OCI-LY3 (cell line): ENCODE measurements around the gene ASIC3.

ENCODE experiments used
- H2AFZ ChIP-seq: fragments of 200-600, 300-600 bp; shearing (Covaris generic); 2 replicates; pipeline ENCODE4 v1.6.0; 2014; ENCODE audit warnings: antibody characterized with exemption, low read depth, low read length
- H3K27ac ChIP-seq: fragments of 200-600, 300-600 bp; sonication (generic); 2 replicates; pipeline ENCODE4 v1.5.1; 2014; ENCODE audit warnings: mild to moderate bottlenecking, low read length, moderate library complexity, mixed read lengths
- H3K27me3 ChIP-seq: fragments of 200-600, 300-600 bp; sonication (generic); 2 replicates; pipeline ENCODE4 v1.6.1; 2014; ENCODE audit warnings: low read depth, low read length, mixed read lengths
- H3K36me3 ChIP-seq: fragments of 200-600, 300-600 bp; sonication (generic); replicated peaks from 2 replicates; pipeline ENCODE3; 2014; ENCODE audit warnings: low read depth, low read length, mixed read lengths
- H3K4me1 ChIP-seq: fragments of 300-600, 200-600 bp; sonication (generic); 2 replicates; pipeline ENCODE4 v1.6.1; 2014; ENCODE audit warnings: low read length, mixed read lengths
- H3K4me2 ChIP-seq: fragments of 200-600, 300-600 bp; sonication (generic); 2 replicates; pipeline ENCODE4 v1.6.1; 2014; ENCODE audit warnings: low read length, mixed read lengths
- H3K4me3 ChIP-seq: fragments of 300-600, 200-600 bp; sonication (generic); 2 replicates; pipeline ENCODE4 v1.5.1; 2014; ENCODE audit warnings: antibody characterized with exemption, mild to moderate bottlenecking, low read length, moderate library complexity
- H3K79me2 ChIP-seq: fragments of 300-600, 200-600 bp; shearing (Covaris generic); 2 replicates; pipeline ENCODE4 v1.6.1; 2014; ENCODE audit warnings: mild to moderate bottlenecking, low read length, mixed read lengths
- H3K9ac ChIP-seq: fragments of 300-600, 200-600 bp; shearing (Covaris generic); 2 replicates; pipeline ENCODE4 v1.6.0; 2014; ENCODE audit warnings: mild to moderate bottlenecking, low read length, moderate library complexity
- H3K9me3 ChIP-seq: fragments of 200-600, 300-600 bp; shearing (Covaris generic); 2 replicates; pipeline ENCODE4 v1.6.1; 2014; ENCODE audit warnings: low read length, mixed read lengths; ENCODE audit not compliant: insufficient read depth
- H4K20me1 ChIP-seq: fragments of 200-600, 300-600 bp; sonication (generic); 2 replicates; pipeline ENCODE4 v1.6.1; 2016; ENCODE audit warnings: low read length, mixed read lengths; ENCODE audit not compliant: insufficient read depth
- CTCF ChIP-seq: fragments of 200-600, 300-600 bp; sonication (generic); IDR thresholded peaks from 2 replicates; pipeline ENCODE4 v1.5.1; 2014; ENCODE audit warnings: antibody characterized with exemption, low read length, low read depth
- EZH2phosphoT487 ChIP-seq: fragments of 200-600 bp; shearing (Covaris generic); IDR thresholded peaks from 2 replicates; pipeline ENCODE4 v1.6.1; 2018; ENCODE audit warnings: antibody characterized with exemption, mixed run types, low read depth

ASIC3 gene

GRCh38 chr7:151080067-151080521, 31.8 kb downstream of the ASIC3 start:
- Histone ChIP-seq H3K27ac (peak overlapping the region; percentile 59), H4K20me1 (no peaks in the 10 kb centered on the region), H2AFZ (no peak overlapping the region), H3K9ac (peak overlapping the region; percentile 92), H3K79me2 (peaks cover 43% of the 10 kb centered on the region), H3K4me1 (peaks cover 44% of the 10 kb centered on the region), H3K4me3 (peak overlapping the region; percentile 94), H3K9me3 (no peaks in the 10 kb centered on the region), H3K27me3 (no peaks in the 10 kb centered on the region), H3K4me2 (peak overlapping the region; percentile 88), H3K36me3 (peaks cover 14% of the 10 kb centered on the region)
- TF ChIP-seq EZH2phosphoT487: no peak
- no peak for TF ChIP-seq CTCF

- no peak within 1 kb of the TSS for H2AFZ ChIP-seq
- no peaks in the 10 kb centered on the region for H3K9me3 ChIP-seq
- peaks cover 49% of the 10 kb centered on the region for H3K4me1 ChIP-seq
- H3K79me2 ChIP-seq: peaks cover 43% of the 10 kb centered on the region
- H3K9ac ChIP-seq: peak within 1 kb of the TSS; percentile 92
- no peaks in the 10 kb centered on the region for H3K27me3 ChIP-seq
- peak within 1 kb of the TSS; percentile 59 for H3K27ac ChIP-seq
- peak within 1 kb of the TSS; percentile 94 for H3K4me3 ChIP-seq
- H4K20me1 ChIP-seq: no peaks in the 10 kb centered on the region
- TF ChIP-seq EZH2phosphoT487 (no peak), CTCF (no peak)
- H3K36me3 ChIP-seq: peaks cover 10% of the 10 kb centered on the region
- peak within 1 kb of the TSS; percentile 88 for H3K4me2 ChIP-seq
These were observed 32.3 kb downstream of the ASIC3 start, which contains the start of gene FASTK for GRCh38 chr7:151080522-151081169. Gene FASTK, minus strand, starts transcription at chr7:151080809. Its CDS starts 43 bp downstream, at chr7:151080766.

- peaks cover 43% of the 10 kb centered on the region for H3K79me2 ChIP-seq
- peaks cover 52% of the 10 kb centered on the region for H3K4me1 ChIP-seq
These were observed 33.1 kb downstream of the ASIC3 start for GRCh38 chr7:151081170-151082101.

More at GRCh38 chr7:151081170-151082101, 33.1 kb downstream of the ASIC3 start:
- peaks cover 4% of the 10 kb centered on the region for H3K36me3 ChIP-seq
- peak overlapping the region; percentile 88 for H3K4me2 ChIP-seq
- H3K27ac ChIP-seq: peak overlapping the region; percentile 53
- H3K9me3 ChIP-seq: no peaks in the 10 kb centered on the region
- H3K4me3 ChIP-seq: peak overlapping the region; percentile 94
- no peaks in the 10 kb centered on the region for H4K20me1 ChIP-seq
- H3K27me3 ChIP-seq: no peaks in the 10 kb centered on the region
- H3K9ac ChIP-seq: peak overlapping the region; percentile 92
- no peak overlapping the region for H2AFZ ChIP-seq
- no peak for TF ChIP-seq EZH2phosphoT487
- TF ChIP-seq CTCF: no peak
